OCI-M1 (cell line): ENCODE measurements around the gene LRRC72.

Experiments used
- DNase-seq: peaks from one replicate; lab custom pipeline; 2025; lab: John Stamatoyannopoulos, UW

LRRC72 gene

GRCh38 chr7:16528520-16528919 lies 1.9 kb downstream of the LRRC72 start:
- no peak for DNase-seq

GRCh38 chr7:16529697-16530096 lies 3.1 kb downstream of the LRRC72 start:
- DNase-seq = no peak

- no peak for DNase-seq
Observed at GRCh38 chr7:16531707-16532106, 5.1 kb downstream of the LRRC72 start.

- no peak for DNase-seq
Observed at GRCh38 chr7:16532272-16532671, 5.6 kb downstream of the LRRC72 start.

GRCh38 chr7:16535500-16535899 lies 8.9 kb downstream of the LRRC72 start:
- no peak for DNase-seq

GRCh38 chr7:16540559-16540958 lies 13.9 kb downstream of the LRRC72 start:
- peak; percentile 14 for DNase-seq

GRCh38 chr7:16542401-16542800 lies 15.8 kb downstream of the LRRC72 start:
- no peak for DNase-seq

- no peak for DNase-seq
Observed at GRCh38 chr7:16543456-16543855, 16.8 kb downstream of the LRRC72 start.

GRCh38 chr7:16546921-16547505 lies 20.4 kb downstream of the LRRC72 start:
- DNase-seq = no peak

- no peak for DNase-seq
Observed at GRCh38 chr7:16548428-16548827, 21.8 kb downstream of the LRRC72 start.

- no peak for DNase-seq
Observed at GRCh38 chr7:16550671-16551070, 24.0 kb downstream of the LRRC72 start.

GRCh38 chr7:16554518-16555236 lies 28.1 kb downstream of the LRRC72 start:
- no peak for DNase-seq

- DNase-seq = no peak
Observed at GRCh38 chr7:16556359-16556758, 29.7 kb downstream of the LRRC72 start.

GRCh38 chr7:16558761-16559302 lies 32.2 kb downstream of the LRRC72 start:
- DNase-seq = no peak

GRCh38 chr7:16559497-16560179 lies 33.0 kb downstream of the LRRC72 start:
- no peak for DNase-seq

- peak; percentile 4 for DNase-seq
Observed at GRCh38 chr7:16561943-16562342, 35.3 kb downstream of the LRRC72 start.

GRCh38 chr7:16562456-16563220 lies 36.0 kb downstream of the LRRC72 start:
- DNase-seq = peak; percentile 49

- peak; percentile 78 for DNase-seq
Observed at GRCh38 chr7:16563281-16564022, 36.8 kb downstream of the LRRC72 start.

GRCh38 chr7:16564023-16564380 lies 37.4 kb downstream of the LRRC72 start:
- peak; percentile 41 for DNase-seq

GRCh38 chr7:16564909-16565426 lies 38.3 kb downstream of the LRRC72 start:
- peak; percentile 78 for DNase-seq

GRCh38 chr7:16571941-16572340 lies 45.3 kb downstream of the LRRC72 start:
- DNase-seq = no peak
